Astrocyte (in vitro differentiated cells and primary cell): ENCODE data around the gene CTCF. TPM values are rescaled to one million over a fixed set of nuclear protein-coding genes. Genes with fewer than 3 reads are reported as not detected.

Experiments used
- DNase-seq: peaks from one replicate; pipeline ENCODE4 v3.0.0-alpha.2; 2010; ENCODE audit warnings: low read depth
- FAIRE-seq: peaks from 2 replicates; lab custom pipeline; 2011; peaks lifted over from hg19 to GRCh38; lab: Jason Lieb, UNC
- H2AFZ ChIP-seq: 2 replicates; pipeline ENCODE4 v1.6.0; 2012; ENCODE audit warnings: low read depth, low read length, inconsistent platforms
- H3K27ac ChIP-seq: 2 replicates; pipeline ENCODE4 v1.5.1; 2011; ENCODE audit warnings: low read depth, low read length, inconsistent platforms
- H3K27me3 ChIP-seq: 2 replicates; pipeline ENCODE4 v1.6.0; 2011; ENCODE audit warnings: low read length, inconsistent platforms; ENCODE audit not compliant: insufficient read depth
- H3K36me3 ChIP-seq: 2 replicates; pipeline ENCODE4 v1.5.1; 2011; ENCODE audit warnings: low read length, inconsistent platforms; ENCODE audit not compliant: insufficient read depth
- H3K4me1 ChIP-seq: 2 replicates; pipeline ENCODE4 v1.5.1; 2011; ENCODE audit warnings: low read length, inconsistent platforms; ENCODE audit not compliant: insufficient read depth
- H3K4me2 ChIP-seq: 2 replicates; pipeline ENCODE4 v1.6.0; 2012; ENCODE audit warnings: low read length, inconsistent platforms
- H3K4me3 ChIP-seq: 2 replicates; pipeline ENCODE4 v1.5.1; 2011; ENCODE audit warnings: low read depth, mild to moderate bottlenecking, low read length, inconsistent platforms; ENCODE audit not compliant: insufficient read depth
- H3K79me2 ChIP-seq: 2 replicates; pipeline ENCODE4 v1.6.0; 2012; ENCODE audit warnings: mild to moderate bottlenecking, low read length, inconsistent platforms; ENCODE audit not compliant: insufficient read depth
- H3K9ac ChIP-seq: 2 replicates; pipeline ENCODE4 v1.6.0; 2012; ENCODE audit warnings: mild to moderate bottlenecking, low read length, inconsistent platforms
- H3K9me3 ChIP-seq: 2 replicates; pipeline ENCODE4 v1.5.1; 2012; ENCODE audit warnings: low read depth, mild to moderate bottlenecking, low read length, inconsistent platforms; ENCODE audit not compliant: insufficient read depth
- H4K20me1 ChIP-seq: 2 replicates; pipeline ENCODE4 v1.6.0; 2012; ENCODE audit warnings: low read length, inconsistent platforms; ENCODE audit not compliant: insufficient read depth
- H3K27ac Mint-ChIP-seq: one replicate; pipeline ENCODE4 v1.8.0; 2021; ENCODE audit warnings: mild to moderate bottlenecking, mixed read lengths; ENCODE audit not compliant: unreplicated experiment
- H3K27me3 Mint-ChIP-seq: one replicate; pipeline ENCODE4 v1.8.0; 2021; ENCODE audit warnings: low read depth, mixed read lengths; ENCODE audit not compliant: unreplicated experiment
- H3K36me3 Mint-ChIP-seq: one replicate; pipeline ENCODE4 v1.8.0; 2021; ENCODE audit warnings: low read depth, mixed read lengths; ENCODE audit not compliant: unreplicated experiment
- H3K4me1 Mint-ChIP-seq: one replicate; pipeline ENCODE4 v1.8.0; 2021; ENCODE audit warnings: low read depth, mixed read lengths; ENCODE audit not compliant: unreplicated experiment
- H3K4me3 Mint-ChIP-seq: one replicate; pipeline ENCODE4 v1.8.0; 2021; ENCODE audit warnings: mild to moderate bottlenecking, moderate library complexity, mixed read lengths; ENCODE audit not compliant: unreplicated experiment
- H3K9me3 Mint-ChIP-seq: one replicate; pipeline ENCODE4 v1.8.0; 2021; ENCODE audit warnings: mild to moderate bottlenecking, mixed read lengths; ENCODE audit not compliant: unreplicated experiment
- CTCF ChIP-seq: IDR thresholded peaks from 2 replicates; pipeline ENCODE4 v1.5.1; 2011; ENCODE audit warnings: low read depth, mild to moderate bottlenecking, inconsistent platforms, low read length, moderate library complexity; ENCODE audit not compliant: insufficient read depth
- EZH2 ChIP-seq: IDR thresholded peaks from 2 replicates; pipeline ENCODE4 v1.6.1; 2012; ENCODE audit warnings: mild to moderate bottlenecking, low read length, inconsistent platforms; ENCODE audit not compliant: insufficient read depth
- total RNA-seq: library from RNA; stranded (reverse); gene quantifications from 2 replicates; pipeline ENCODE4 v1.2.1, GENCODE V29; 2021

CTCF gene
- total RNA-seq, 1 donor from 2014 or later: 26.8 TPM

- peaks cover 70% of the 10 kb centered on the region for H3K79me2 ChIP-seq
- H3K4me3 ChIP-seq: no peak overlapping the region
- peaks cover 96% of the 10 kb centered on the region for H4K20me1 ChIP-seq
- Mint-ChIP-seq H3K27me3 (no peaks in the 10 kb centered on the region), H3K27ac (peak overlapping the region; percentile 68), H3K4me3 (peak overlapping the region; percentile 78), H3K9me3 (peaks cover 1% of the 10 kb centered on the region), H3K36me3 (peaks cover 20% of the 10 kb centered on the region), H3K4me1 (peaks cover 30% of the 10 kb centered on the region)
- no peaks in the 10 kb centered on the region for H3K9me3 ChIP-seq
- DNase-seq: no peak
- H3K27ac ChIP-seq: no peak overlapping the region
- H2AFZ ChIP-seq: no peak overlapping the region
- no peak overlapping the region for H3K9ac ChIP-seq
- peak overlapping the region; percentile 98 for H3K4me2 ChIP-seq
- TF ChIP-seq CTCF (no peak), EZH2 (no peak)
- peaks cover 14% of the 10 kb centered on the region for H3K36me3 ChIP-seq
- H3K4me1 ChIP-seq: peaks cover 35% of the 10 kb centered on the region
- FAIRE-seq: no peak
- no peaks in the 10 kb centered on the region for H3K27me3 ChIP-seq
Observed at GRCh38 chr16:67539271-67539670, 23.1 kb upstream of the CTCF start.

GRCh38 chr16:67539691-67540635, 22.4 kb upstream of the CTCF start:
- H3K4me3 ChIP-seq: no peak overlapping the region
- H3K36me3 ChIP-seq: peaks cover 16% of the 10 kb centered on the region
- H3K4me1 ChIP-seq: peaks cover 35% of the 10 kb centered on the region
- peaks cover 97% of the 10 kb centered on the region for H4K20me1 ChIP-seq
- Mint-ChIP-seq H3K27me3 (no peaks in the 10 kb centered on the region), H3K36me3 (peaks cover 20% of the 10 kb centered on the region), H3K9me3 (peaks cover 1% of the 10 kb centered on the region), H3K27ac (peak overlapping the region; percentile 69), H3K4me1 (peaks cover 30% of the 10 kb centered on the region), H3K4me3 (peak overlapping the region; percentile 34)
- no peak for FAIRE-seq
- H3K79me2 ChIP-seq: peaks cover 63% of the 10 kb centered on the region
- no peak overlapping the region for H2AFZ ChIP-seq
- no peak overlapping the region for H3K27ac ChIP-seq
- DNase-seq: no peak
- no peaks in the 10 kb centered on the region for H3K9me3 ChIP-seq
- no peak overlapping the region for H3K9ac ChIP-seq
- H3K27me3 ChIP-seq: no peaks in the 10 kb centered on the region
- peak overlapping the region; percentile 98 for H3K4me2 ChIP-seq
- no peak for TF ChIP-seq CTCF
- no peak for TF ChIP-seq EZH2

- peaks cover 35% of the 10 kb centered on the region for H3K4me1 ChIP-seq
- H3K4me1 Mint-ChIP-seq: peaks cover 30% of the 10 kb centered on the region
- no peak overlapping the region for H3K4me3 ChIP-seq
- H3K9me3 ChIP-seq: no peaks in the 10 kb centered on the region
- H3K9me3 Mint-ChIP-seq: peaks cover 1% of the 10 kb centered on the region
- H3K27ac Mint-ChIP-seq: peak overlapping the region; percentile 69
- H4K20me1 ChIP-seq: peaks cover 97% of the 10 kb centered on the region
- no peak overlapping the region for H3K9ac ChIP-seq
- H3K4me3 Mint-ChIP-seq: peak overlapping the region; percentile 34
- H3K36me3 ChIP-seq: peaks cover 16% of the 10 kb centered on the region
- DNase-seq (no peak), FAIRE-seq (no peak)
- H3K79me2 ChIP-seq: peaks cover 55% of the 10 kb centered on the region
- no peaks in the 10 kb centered on the region for H3K27me3 ChIP-seq
- H3K36me3 Mint-ChIP-seq: peaks cover 19% of the 10 kb centered on the region
- H2AFZ ChIP-seq: no peak overlapping the region
- TF ChIP-seq EZH2: no peak
- no peak for TF ChIP-seq CTCF
- H3K27me3 Mint-ChIP-seq: no peaks in the 10 kb centered on the region
- no peak overlapping the region for H3K27ac ChIP-seq
- H3K4me2 ChIP-seq: no peak overlapping the region
Observed at GRCh38 chr16:67540756-67541155, 21.6 kb upstream of the CTCF start.
